DLD1 (cell line): ENCODE data around the gene DPEP2.
"Not testable (repeated sequence)": the region's sequence is repeated elsewhere in the genome, so short reads cannot be mapped to it uniquely, and the experiment has no call there.

ENCODE experiments used
- in situ Hi-C: cut with HindIII; loops from 2 replicates; pipeline ENCODE4 v1.10.0; 2017; ENCODE audit warnings: low sequenced_read_pairs

The DPEP2 gene

GRCh38 chr16:68009157-68009735 is 10.0 kb upstream of the DPEP2 start:
- in situ Hi-C loops = loop anchor here (10.0 to 25.0 kb wide), 2 partner anchors 66 to 97 kb away; no protein-coding TSS in a partner anchor

GRCh38 chr16:68005786-68006286 is 6.6 kb upstream of the DPEP2 start:
- in situ Hi-C loops = loop anchor here (10.0 to 25.0 kb wide), 2 partner anchors 69 to 94 kb away; no protein-coding TSS in a partner anchor

GRCh38 chr16:68005211-68005610 is 5.9 kb upstream of the DPEP2 start:
- in situ Hi-C loops = loop anchor here (10.0 to 25.0 kb wide), 2 partner anchors 70 to 93 kb away; no protein-coding TSS in a partner anchor

- in situ Hi-C loops = loop anchor here (10.0 to 25.0 kb wide), 2 partner anchors 72 to 91 kb away; no protein-coding TSS in a partner anchor
These were observed 3.7 kb upstream of the DPEP2 start for GRCh38 chr16:68003031-68003430.

GRCh38 chr16:68000450-68000849 is 1.2 kb upstream of the DPEP2 start:
- in situ Hi-C loops = loop anchor here (10.0 to 25.0 kb wide), 2 partner anchors 74 to 88 kb away; no protein-coding TSS in a partner anchor

- in situ Hi-C loops = loop anchor here (10.0 to 25.0 kb wide), 2 partner anchors 75 to 88 kb away; no protein-coding TSS in a partner anchor
These were observed 701 bp upstream of the DPEP2 start for GRCh38 chr16:67999985-68000384.

GRCh38 chr16:67998231-67998778 is 979 bp downstream of the DPEP2 start:
- in situ Hi-C loops = not testable (repeated sequence)

GRCh38 chr16:67996666-67997065 is 2.6 kb downstream of the DPEP2 start:
- in situ Hi-C loops = no loop called here

GRCh38 chr16:67995423-67995822 is 3.9 kb downstream of the DPEP2 start:
- in situ Hi-C loops = no loop called here

- in situ Hi-C loops = not testable (repeated sequence)
These were observed 5.3 kb downstream of the DPEP2 start for GRCh38 chr16:67994040-67994408.

- in situ Hi-C loops = no loop called here
These were observed 5.9 kb downstream of the DPEP2 start for GRCh38 chr16:67993207-67994039.

GRCh38 chr16:67992661-67993206 is 6.5 kb downstream of the DPEP2 start:
- in situ Hi-C loops = no loop called here

GRCh38 chr16:67990018-67990386 is 9.3 kb downstream of the DPEP2 start:
- in situ Hi-C loops = no loop called here

GRCh38 chr16:67989322-67990017 is 9.8 kb downstream of the DPEP2 start:
- in situ Hi-C loops = no loop called here

GRCh38 chr16:67988675-67989074 is 10.6 kb downstream of the DPEP2 start:
- in situ Hi-C loops = no loop called here

- in situ Hi-C loops = no loop called here
These were observed 11.7 kb downstream of the DPEP2 start for GRCh38 chr16:67987460-67988160.

GRCh38 chr16:67986949-67987348 is 12.3 kb downstream of the DPEP2 start:
- in situ Hi-C loops = no loop called here

GRCh38 chr16:67982011-67982696 is 17.1 kb downstream of the DPEP2 start:
- in situ Hi-C loops = no loop called here

GRCh38 chr16:67979955-67980678 is 19.2 kb downstream of the DPEP2 start, which contains the start of gene DPEP3:
Gene DPEP3, minus strand, starts transcription at chr16:67980499. Its CDS starts 119 bp downstream, at chr16:67980380.
- in situ Hi-C loops = no loop called here
